Stimulated activated CD8-positive, alpha-beta memory T cell treated with anti-CD3 and anti-CD28 coated beads, Interleukin-15, amount 100 ng/mL, for 24 hours (primary cell): ENCODE results near the gene IFITM5.
"Not testable (repeated sequence)": the region's sequence is repeated elsewhere in the genome, so short reads cannot be mapped to it uniquely, and the experiment has no call there.

ENCODE experiments used
- DNase-seq: peaks from one replicate; pipeline ENCODE4 v3.0.0-alpha.2; 2020; ENCODE audit warnings: low read depth

IFITM5 gene

DNA sequence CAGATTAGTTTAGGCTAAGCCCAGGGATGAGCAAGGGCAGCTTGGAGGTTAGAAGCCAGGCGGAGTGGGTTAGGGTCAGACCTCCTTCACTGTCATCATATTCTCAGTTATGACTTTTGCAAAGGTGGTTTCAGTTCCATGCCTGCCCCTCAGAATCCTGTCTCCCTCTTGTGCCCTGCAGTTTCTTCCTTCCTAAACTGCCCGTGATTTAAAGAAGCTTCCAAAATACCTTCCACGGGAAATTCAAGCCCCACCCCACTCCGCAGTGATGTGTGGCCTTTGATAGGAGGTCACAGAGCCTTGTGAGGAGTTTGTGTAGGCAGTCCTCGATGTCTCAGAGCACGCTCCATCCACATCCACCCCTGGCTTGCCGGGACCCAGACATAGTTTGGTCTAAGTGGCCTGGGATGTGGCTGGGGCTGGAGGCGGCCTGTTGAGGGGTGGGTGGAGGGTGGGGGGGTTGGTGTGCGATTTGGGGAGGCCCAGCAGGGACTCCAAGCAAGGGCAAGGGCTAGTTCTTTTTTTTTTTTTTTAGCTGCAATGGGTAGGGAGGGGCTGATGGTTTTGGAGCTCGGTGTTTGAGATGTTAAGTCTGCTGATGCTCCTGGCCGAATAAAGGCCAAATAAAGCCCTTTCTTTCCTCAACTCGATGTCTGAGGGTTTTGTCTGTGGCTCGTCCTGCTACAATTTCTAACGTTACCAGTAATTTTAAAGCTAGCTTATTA is 12.9 kb upstream of the IFITM5 start:
- no peak for DNase-seq

DNA sequence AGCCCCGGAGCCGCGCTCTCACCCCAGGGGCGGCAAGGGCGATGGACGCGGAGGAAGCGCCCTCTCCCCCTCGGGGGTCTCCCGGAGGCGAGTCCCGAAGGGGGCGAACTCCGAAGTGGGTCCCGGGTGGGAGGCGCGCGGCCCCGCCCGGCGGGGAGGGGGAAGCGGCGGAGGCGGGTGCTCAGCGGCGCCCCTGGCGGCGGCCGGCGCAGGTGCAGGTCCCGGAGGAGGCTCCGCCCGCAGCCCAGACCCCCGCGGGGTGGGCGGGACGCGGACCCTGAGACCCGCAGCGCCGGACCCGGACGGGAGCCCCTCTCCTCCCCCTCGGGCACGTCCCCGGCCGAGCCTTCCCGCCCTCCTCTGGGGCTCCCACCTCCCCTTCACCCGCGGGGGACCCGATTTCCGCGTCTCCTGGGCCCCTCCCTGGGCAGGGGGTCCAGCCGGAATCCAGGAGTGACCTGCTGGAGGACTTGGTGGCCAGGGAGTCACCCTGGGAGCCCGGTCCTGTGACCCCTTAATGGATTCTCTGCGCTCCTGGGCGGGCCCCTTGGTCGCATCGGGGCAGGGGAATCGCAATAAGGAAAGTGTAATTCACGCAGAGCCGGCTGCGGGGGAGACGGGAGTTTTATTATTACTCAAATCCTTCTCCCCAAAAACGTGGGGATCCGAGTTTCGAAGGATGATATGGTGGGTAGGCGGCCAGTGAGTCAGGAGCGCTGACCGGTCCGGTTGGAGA is 11.9 kb upstream of the IFITM5 start:
- DNase-seq: not testable (repeated sequence)

DNA sequence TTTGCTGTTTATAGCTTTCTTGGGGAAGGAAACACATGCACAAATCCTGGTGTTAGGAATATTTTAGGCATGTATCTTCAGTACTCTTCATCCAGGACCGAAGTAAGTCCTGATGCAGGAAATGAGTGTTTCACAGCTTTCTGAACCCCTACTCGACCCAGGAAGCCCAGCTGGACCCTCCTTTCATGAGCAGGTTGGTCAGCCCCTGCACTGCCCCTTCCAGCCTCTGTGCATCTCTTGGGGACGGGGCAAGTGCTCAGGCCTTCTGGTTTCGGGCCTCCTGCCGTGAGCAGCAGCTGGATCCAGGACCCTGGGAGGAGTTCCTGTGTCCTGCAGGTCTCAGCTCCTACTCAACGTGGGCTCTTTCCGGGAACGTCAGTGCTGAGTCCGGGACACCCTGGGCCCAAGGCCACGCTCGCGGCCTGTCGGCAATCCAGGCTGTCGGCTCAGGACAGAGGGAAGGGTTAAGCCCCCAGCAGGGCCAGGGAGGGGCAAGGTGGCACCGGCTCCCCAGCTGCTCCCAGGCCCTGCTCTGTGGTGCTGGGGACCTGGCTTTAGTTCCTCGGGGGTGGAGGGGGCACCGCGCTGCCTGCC is 10.8 kb upstream of the IFITM5 start:
- DNase-seq: not testable (repeated sequence)

DNA sequence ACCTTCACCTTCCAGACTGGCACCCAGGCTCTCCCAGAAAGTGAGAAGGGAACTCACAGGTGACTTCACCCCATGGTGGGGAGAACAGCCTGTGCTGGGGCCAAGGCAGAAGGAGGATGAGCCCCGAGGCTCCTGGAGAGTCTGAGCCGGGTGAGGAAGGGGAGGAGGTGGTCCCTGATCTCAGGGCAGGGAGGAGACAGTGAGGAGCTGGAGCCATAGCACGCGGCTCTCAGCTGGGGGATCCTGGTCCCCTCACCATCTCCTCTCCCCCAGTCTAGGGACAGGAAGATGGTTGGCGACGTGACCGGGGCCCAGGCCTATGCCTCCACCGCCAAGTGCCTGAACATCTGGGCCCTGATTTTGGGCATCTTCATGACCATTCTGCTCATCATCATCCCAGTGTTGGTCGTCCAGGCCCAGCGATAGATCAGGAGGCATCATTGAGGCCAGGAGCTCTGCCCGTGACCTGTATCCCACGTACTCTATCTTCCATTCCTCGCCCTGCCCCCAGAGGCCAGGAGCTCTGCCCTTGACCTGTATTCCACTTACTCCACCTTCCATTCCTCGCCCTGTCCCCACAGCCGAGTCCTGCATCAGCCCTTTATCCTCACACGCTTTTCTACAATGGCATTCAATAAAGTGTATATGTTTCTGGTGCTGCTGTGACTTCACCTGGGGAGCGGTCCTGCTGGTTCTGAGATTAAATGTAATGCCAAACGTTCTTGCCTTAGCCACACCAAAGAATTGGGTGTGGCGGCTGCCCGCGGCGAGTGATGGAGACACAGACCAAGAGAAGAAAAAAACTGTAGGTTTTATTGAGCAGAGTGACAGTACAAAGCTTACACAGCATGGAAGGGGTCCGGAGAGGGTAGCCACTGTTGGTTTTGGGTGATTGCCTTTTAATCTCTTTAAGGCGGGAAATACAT is 9.7 kb upstream of the IFITM5 start:
- not testable (repeated sequence) for DNase-seq

DNA sequence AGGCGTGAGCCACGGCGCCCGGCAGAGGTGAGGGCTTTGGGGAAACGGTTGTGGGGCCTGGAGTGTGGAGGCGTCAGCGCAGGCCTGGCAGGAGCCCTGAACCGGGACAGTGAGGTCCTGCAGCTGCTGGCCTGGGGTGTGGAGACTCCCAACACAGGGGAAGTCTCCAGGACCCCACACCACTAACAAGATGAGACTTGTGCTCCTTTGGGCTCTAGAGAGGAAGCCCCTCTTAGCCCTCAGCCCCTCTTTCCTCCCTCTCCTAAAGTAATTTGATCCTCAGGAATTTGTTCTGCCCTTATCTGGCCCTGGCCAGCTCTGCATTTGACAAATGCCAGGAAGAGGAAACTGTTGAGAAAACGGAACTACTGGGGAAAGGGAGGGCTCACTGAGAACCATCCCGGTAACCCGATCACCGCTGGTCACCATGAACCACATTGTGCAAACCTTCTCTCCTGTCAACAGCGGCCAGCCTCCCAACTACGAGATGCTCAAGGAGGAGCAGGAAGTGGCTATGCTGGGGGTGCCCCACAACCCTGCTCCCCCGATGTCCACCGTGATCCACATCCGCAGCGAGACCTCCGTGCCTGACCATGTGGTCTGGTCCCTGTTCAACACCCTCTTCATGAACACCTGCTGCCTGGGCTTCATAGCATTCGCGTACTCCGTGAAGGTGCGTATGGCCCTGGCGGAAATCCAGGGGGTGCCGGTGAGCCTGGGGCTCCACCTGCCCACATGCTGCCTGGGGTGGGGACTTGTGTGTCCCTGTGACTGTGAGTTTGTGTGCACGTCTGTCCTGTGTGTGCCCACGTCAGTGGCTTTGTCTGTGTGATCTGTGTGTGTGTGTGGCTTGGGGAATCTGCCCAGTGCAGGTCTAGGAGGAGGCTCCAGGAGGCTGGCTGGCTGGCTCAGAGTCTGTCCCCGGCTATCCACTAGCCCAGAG is 8.7 kb upstream of the IFITM5 start, which contains the start of gene IFITM2:
TSS of gene IFITM2 (plus strand) at position 51 of the 943 bp plus-strand sequence. CDS start at position 428, 377 bp downstream.
- DNase-seq: not testable (repeated sequence)

DNA sequence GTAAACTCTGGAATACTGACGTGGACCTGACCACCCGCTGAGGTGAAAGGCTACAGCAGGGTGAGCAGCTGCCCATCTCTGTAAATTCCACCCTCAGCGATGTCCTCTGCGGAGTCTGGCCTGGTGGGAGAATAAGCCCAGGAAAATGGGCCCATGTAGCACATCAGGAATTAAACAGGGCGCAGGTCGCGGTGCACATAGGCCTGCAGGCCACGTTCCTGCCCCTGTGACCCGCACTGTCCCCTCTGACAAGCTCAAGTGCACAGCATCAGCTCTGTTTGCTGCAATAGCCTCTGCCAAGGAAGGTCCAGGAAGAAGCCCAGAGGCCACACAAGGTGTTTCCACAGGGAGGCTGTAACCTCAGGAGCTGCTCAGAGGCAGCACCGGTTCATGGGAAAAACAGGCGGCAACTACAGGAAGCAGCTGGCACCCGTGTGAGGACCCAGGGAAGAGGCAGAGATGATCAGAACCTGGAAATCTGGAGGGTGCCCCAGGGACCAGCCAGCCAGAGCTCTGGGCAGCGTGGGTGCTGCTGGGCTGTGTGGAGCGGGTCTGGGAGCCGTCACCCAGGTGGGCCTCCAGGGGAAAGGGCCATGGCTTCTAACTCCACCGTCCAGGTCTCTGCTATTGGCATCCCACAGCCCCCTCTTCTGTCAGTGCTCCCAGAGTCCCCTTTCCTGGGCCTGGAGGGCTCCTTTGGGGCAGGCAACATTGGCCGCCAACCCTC is 7.5 kb upstream of the IFITM5 start:
- no peak for DNase-seq

DNA sequence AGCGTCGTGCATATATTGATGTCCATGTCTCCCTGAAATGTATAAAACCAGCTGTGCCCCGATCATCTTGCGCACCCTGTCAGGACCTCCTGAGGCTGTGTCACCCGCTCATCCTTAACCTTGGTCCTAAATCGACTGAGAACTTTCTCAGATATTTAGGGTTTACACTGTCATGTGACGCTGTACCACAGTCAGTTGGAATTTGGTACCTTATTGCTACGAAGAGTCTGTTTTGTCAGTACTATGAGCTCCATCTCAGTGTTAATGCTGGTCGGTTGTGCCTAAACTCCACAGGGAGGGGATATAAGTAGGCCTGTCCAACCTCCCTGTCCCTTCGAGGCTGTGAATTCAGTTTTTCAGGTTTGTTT is 6.5 kb upstream of the IFITM5 start:
- DNase-seq: no peak

DNA sequence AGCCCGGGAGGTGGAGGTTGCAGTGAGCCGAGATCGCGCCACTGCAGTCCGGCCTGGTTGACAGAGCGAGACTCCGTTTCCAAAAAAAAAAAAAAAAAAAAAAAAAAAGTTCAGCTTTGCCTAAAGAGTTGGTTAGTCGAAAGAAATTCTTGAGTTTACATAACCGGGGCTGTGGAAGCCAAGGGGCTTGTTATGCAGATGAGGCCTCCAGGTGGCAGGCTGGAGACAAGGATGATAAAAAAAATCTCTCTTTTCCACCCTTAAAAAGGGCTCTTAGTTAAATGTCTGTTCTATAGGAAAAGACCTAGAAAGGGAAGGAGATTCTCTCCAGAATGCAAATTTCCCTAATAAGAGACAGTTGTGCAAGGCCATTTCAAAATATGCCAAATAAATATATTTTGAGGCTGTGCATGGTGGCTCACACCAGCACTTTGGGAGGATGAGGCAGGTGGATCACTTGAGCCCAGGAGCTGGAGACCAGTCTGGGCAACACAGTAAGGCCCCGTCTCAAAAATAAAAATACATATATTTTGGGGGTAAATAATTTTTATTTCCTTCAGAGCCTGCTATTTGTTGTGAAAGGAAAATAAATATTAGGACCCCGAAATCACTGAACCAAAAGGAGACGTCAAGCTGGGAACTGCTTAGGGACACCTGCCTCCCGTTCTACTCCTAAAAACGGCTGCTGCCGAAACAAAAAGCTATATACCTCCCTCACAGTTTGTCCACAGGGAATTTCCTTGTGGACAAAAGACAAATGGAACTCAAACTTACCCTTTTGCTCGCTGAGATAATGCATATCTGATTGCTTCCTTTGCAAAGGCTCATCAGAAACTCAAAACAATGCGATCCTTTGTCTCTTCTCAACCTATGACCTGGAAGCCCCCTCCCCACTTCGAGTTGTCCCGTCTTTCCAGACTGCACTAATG is 5.9 kb upstream of the IFITM5 start:
- no peak for DNase-seq

DNA sequence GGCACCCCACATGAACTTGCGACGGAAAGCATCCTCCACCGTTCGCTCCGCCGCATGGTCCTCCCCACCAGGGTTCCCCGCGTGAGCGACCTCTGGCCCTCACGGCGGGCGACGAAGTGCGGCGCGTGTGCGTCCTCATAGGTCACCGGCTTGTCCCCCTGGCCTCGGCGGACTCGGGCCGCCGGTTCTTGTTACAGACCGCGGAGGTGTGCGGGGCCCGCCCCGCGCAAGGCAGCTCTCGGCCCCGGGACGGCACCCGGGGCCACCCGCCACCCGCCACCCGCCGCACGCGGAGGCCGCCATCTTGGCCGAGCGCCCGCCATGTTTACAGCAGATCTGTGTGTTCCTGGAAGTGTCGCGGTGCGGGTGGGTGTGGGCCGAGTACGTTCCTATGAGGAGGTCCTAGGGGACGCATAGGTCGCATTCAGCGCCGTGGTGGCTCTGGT is 4.8 kb upstream of the IFITM5 start:
- DNase-seq: no peak

DNA sequence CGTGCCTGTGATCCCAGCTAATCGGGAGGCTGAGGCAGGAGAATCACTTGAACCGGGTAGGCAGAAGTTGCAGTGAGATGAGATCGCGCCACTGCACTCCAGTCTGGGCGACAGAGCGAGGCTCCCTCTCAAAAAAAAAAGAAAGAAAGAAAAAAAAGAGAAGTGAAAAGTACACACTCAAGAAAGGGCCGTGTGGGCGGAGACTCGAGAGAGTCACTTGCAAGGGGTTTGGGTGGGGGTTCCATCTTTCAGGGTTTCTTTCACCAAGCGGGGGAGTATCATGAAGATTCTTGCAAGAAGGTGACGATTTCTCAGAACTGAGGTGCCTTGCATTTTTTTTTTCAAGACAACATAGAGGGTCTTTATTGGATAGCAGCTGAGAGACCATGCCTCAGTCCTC is 4.0 kb upstream of the IFITM5 start:
- DNase-seq: no peak

DNA sequence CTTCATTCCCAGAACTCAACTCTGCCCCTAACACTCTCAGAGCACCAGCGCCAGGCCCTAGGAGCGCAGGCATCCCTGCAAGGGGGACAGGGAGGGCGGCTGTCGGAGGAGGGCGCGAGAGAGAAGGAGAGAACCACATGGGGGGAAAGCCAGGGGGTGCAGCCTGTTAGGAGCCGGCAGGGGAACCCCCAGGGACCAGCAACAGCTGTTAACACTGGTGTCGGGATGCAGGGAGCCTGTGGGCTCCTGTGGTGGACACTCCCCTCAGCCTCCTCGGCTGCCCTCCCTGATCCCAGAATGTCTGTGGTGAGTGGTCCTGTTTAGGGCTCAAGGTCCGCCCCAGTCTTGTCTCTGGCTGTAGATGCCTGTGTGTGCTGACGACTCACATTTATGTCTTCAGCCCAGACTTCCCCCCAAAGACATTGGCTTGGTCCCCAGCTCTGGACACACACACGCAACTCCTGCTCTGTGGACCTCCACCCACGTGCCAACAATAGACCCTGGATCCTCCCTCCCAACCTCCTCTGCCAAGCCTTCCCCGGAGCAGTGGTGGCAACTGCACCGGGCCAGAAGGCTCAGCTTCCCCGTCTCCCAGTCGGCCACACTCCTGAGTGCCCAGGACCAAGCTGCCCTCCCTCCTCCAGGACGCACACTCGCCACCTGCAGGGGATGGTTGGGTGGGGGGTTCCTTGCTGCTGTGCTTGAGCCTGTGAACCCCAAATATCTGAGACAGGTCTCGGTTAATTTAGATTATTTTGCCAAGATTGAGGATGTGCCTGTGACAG is 817 bp upstream of the IFITM5 start:
- DNase-seq: no peak

DNA sequence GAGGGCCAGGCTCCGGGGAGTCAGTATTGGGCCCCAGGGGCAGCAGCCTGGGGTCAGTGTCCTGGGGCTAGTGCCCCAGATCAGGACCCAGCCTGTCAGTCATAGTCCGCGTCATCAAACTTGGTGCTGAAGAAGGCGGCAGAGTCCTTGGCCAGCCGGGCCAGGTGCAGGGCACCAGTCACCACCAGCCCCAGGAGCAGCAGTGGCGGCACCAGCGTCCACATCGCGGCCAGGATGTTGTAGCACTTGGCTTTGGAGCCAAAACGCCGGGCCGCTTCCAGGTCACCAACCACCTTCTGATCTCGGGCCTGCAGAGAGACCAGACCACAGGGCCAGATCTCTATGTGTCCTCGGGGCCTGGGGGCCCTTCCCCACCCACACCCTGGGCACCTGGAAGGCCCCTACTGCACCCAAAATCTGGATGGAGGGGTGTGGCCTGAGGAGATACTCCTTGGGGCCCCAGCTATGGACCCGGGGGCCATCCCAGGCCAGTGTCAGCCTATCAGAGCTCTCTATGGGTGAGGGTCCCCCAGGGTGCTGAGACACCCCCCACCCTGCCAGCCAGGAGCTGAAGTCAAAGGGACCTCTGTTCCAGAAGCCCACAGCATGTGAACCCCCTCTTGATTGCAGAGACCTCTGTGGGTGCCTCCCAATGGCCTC is 790 bp downstream of the IFITM5 start:
- no peak for DNase-seq

DNA sequence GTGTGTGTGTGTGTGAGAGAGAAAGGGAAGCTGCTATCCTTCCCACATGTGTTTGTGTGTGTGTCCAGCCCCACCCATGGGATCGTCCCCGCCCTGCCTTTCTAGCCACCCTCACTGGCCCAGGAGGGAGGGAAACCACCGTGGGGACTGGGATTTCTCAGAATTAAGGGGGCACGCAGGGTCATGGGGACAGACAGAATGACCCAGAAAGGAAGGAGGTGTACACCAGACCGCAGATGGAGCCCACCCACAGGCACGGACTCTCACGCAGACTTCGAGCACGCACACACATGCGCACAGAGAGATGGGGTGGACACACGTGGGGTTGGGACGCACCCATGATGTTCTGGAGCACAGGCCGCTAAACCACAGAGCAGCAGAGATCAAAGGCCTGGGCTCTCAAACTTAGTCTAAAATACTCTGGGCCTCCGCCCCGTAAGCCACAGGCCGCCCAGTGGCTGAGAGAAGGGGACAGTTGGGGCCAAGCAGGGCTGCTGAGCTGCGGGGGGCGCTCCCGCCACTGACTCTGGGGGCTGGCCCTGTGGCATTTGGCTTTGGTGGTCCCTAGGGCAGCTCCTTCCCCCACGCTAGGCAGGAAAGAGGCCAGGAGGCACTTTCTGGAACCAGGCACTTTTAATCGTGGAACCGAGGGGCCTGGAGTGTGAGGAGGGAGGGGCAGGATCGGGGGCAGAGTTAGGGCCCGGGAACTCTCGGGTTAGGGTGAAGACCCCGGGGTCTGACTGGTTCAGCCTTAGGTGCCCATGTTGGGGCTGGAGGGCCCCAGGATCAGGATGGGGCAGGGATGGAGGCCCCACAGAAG is 1.5 kb downstream of the IFITM5 start:
- DNase-seq: no peak

DNA sequence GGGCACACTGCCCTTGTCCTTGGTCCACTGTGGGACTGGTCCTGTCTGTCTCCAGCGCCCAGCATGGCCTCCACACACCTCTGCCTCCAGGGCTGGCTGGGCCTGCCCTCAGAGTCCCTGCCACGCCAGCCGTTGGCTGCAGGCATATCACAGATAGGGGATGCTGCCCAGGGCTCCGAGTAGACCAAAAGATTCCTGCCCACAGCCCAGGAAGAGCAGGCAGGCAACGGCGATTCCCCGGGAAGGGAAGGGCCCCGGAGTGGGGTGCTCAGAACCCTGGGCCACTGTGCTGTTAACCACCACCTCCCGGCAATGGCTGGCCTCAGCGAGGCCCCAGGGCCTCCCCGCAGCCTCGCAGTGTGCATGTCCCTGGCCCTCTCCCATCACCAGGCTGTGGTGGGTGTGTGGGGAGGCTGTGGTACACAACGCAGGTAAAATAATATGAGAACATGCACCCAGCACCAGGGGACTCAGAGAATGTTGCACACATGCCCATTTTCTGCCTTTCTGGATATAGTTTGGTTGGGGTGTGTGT is 2.2 kb downstream of the IFITM5 start:
- no peak for DNase-seq

DNA sequence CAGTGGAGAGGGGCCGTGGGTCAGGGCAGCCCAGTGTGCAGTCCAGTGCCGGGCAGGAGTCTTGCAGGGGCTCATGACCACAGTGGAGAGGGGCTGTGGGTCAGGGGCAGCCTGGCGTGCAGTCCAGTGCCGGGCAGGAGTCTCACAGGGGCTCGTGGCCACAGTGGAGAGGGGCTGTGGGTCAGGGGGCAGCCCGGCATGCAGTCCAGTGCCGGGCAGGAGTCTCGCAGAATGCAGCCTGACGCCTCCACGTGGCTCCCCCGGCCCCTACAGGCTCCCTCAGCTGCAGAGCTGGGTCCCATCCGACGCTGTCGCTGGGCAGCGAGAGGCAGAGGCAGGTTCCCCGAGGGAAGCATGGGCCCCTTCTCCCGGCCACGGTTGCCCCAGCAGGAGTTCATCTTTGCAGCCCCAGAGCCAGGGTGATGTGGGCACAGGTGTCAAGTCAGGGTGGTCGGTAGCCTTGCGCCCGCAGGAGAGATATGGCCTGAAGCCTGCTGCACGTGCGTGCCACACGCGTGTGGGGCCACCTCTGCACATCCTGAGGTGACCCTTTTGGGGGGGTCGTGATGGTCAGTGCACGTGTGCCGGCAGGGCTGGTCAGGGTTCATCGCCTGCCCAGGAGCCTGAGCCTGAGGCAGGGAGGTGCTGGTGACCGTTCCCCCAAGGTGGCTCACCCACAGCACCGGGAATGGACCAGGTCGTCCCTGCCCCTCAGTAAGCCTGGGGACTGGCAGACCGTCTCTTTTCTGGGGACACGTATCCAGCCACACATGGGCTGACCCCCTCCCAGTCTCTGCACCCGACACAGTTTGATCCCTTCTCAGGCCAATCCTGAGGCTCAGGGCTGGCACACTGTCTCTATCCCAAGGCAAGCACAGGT is 2.9 kb downstream of the IFITM5 start:
- no peak for DNase-seq
